HUES64 (cell line): ENCODE data around the gene TSEN2.
"Not testable (repeated sequence)": the region's sequence is repeated elsewhere in the genome, so short reads cannot be mapped to it uniquely, and the experiment has no call there.

Source experiments
- H3K27ac ChIP-seq: 2 replicates; pipeline ENCODE4 v1.7.0; 2013; ENCODE audit warnings: low read depth, low read length, inconsistent platforms
- H3K27me3 ChIP-seq: 2 replicates; pipeline ENCODE4 v1.6.1; 2013; ENCODE audit warnings: mild to moderate bottlenecking, low read length; ENCODE audit not compliant: insufficient read depth
- H3K36me3 ChIP-seq: 2 replicates; pipeline ENCODE4 v1.6.1; 2013; ENCODE audit warnings: mild to moderate bottlenecking, low read length; ENCODE audit not compliant: insufficient read depth
- H3K4me1 ChIP-seq: 2 replicates; pipeline ENCODE4 v1.6.1; 2013; ENCODE audit warnings: mild to moderate bottlenecking, low read length, moderate library complexity; ENCODE audit not compliant: insufficient read depth
- H3K4me3 ChIP-seq: 2 replicates; pipeline ENCODE4 v1.5.1; 2013; ENCODE audit warnings: mild to moderate bottlenecking, low read length, moderate library complexity
- H3K9ac ChIP-seq: 2 replicates; pipeline ENCODE4 v1.6.1; 2013; ENCODE audit warnings: mild to moderate bottlenecking, low read depth, low read length
- H3K9me3 ChIP-seq: 2 replicates; pipeline ENCODE4 v1.6.1; 2013; ENCODE audit warnings: low read depth, low read length; ENCODE audit not compliant: insufficient read depth
- WGBS: fragments of 150-250, 120-280 bp; methylation state at CpG from one replicate; pipeline ENCODE4 v1.1.7; 2013; ENCODE audit warnings: missing lambda C conversion rate; 5-methylcytosine and 5-hydroxymethylcytosine counted together

The TSEN2 gene

GRCh38 chr3:12473511-12473910 is 10.8 kb upstream of the TSEN2 start:
- H3K9me3 ChIP-seq = no peaks in the 10 kb centered on the region
- WGBS = 90% methylated on average over 9 of the region's 9 CpGs
- H3K27me3 ChIP-seq = no peaks in the 10 kb centered on the region
- H3K36me3 ChIP-seq = no peaks in the 10 kb centered on the region
- no peak overlapping the region for H3K27ac ChIP-seq
- no peak overlapping the region for H3K9ac ChIP-seq
- H3K4me1 ChIP-seq = no peaks in the 10 kb centered on the region
- H3K4me3 ChIP-seq = no peak overlapping the region

GRCh38 chr3:12476238-12476897 is 7.9 kb upstream of the TSEN2 start:
- H3K27me3 ChIP-seq = no peaks in the 10 kb centered on the region
- 84% methylated on average over 5 of the region's 5 CpGs for WGBS
- no peaks in the 10 kb centered on the region for H3K36me3 ChIP-seq
- H3K4me3 ChIP-seq = no peak overlapping the region
- no peak overlapping the region for H3K9ac ChIP-seq
- H3K4me1 ChIP-seq = no peaks in the 10 kb centered on the region
- no peaks in the 10 kb centered on the region for H3K9me3 ChIP-seq
- H3K27ac ChIP-seq = no peak overlapping the region

- H3K36me3 ChIP-seq = no peaks in the 10 kb centered on the region
- no peaks in the 10 kb centered on the region for H3K4me1 ChIP-seq
- H3K27ac ChIP-seq = no peak overlapping the region
- H3K9me3 ChIP-seq = no peaks in the 10 kb centered on the region
- H3K27me3 ChIP-seq = no peaks in the 10 kb centered on the region
- WGBS = 94% methylated on average over 5 of the region's 5 CpGs
- no peak overlapping the region for H3K9ac ChIP-seq
- H3K4me3 ChIP-seq = no peak overlapping the region
These were observed 7.0 kb upstream of the TSEN2 start for GRCh38 chr3:12477256-12477655.

- no peak overlapping the region for H3K9ac ChIP-seq
- no peaks in the 10 kb centered on the region for H3K27me3 ChIP-seq
- H3K4me1 ChIP-seq = no peaks in the 10 kb centered on the region
- WGBS = 96% methylated on average over 5 of the region's 5 CpGs
- no peaks in the 10 kb centered on the region for H3K36me3 ChIP-seq
- no peak overlapping the region for H3K27ac ChIP-seq
- H3K4me3 ChIP-seq = no peak overlapping the region
- H3K9me3 ChIP-seq = no peaks in the 10 kb centered on the region
These were observed 6.0 kb upstream of the TSEN2 start for GRCh38 chr3:12478326-12478725.

- not testable (repeated sequence) for H3K27me3 ChIP-seq, H3K9me3 ChIP-seq, H3K4me1 ChIP-seq, H3K36me3 ChIP-seq, H3K4me3 ChIP-seq, H3K9ac ChIP-seq, H3K27ac ChIP-seq
- 81% methylated on average over 1 of the region's 3 CpGs for WGBS
These were observed 5.1 kb upstream of the TSEN2 start for GRCh38 chr3:12479198-12479597.

GRCh38 chr3:12479919-12480427 is 4.3 kb upstream of the TSEN2 start:
- Histone ChIP-seq H3K4me1 (0 out of 2 replicates have a peak, but pooled peaks cover 3% of the 10 kb centered on the region), H3K27ac (no peak overlapping the region), H3K9me3 (no peaks in the 10 kb centered on the region), H3K36me3 (no peaks in the 10 kb centered on the region), H3K9ac (no peak overlapping the region), H3K27me3 (no peaks in the 10 kb centered on the region), H3K4me3 (no peak overlapping the region)
- WGBS = 25% methylated on average over 9 of the region's 9 CpGs

- Histone ChIP-seq H3K9ac (peak overlapping the region; percentile 93), H3K4me1 (0 out of 2 replicates have a peak, but pooled peaks cover 10% of the 10 kb centered on the region), H3K27ac (no peak overlapping the region), H3K27me3 (no peaks in the 10 kb centered on the region), H3K4me3 (peak overlapping the region; percentile 90), H3K36me3 (peaks cover 12% of the 10 kb centered on the region), H3K9me3 (no peaks in the 10 kb centered on the region)
- whole genome bisulfite sequencing = 80% methylated on average over 1 of the region's 1 CpG
These were observed 870 bp upstream of the TSEN2 start for GRCh38 chr3:12483410-12483809.

- H3K9ac ChIP-seq = peak overlapping the region; percentile 93
- no peaks in the 10 kb centered on the region for H3K9me3 ChIP-seq
- H3K36me3 ChIP-seq = peaks cover 12% of the 10 kb centered on the region
- H3K27me3 ChIP-seq = no peaks in the 10 kb centered on the region
- 7% methylated on average over 10 of the region's 10 CpGs for WGBS
- H3K27ac ChIP-seq = peak overlapping the region; percentile 22; the same call in 1 of the 2 replicates
- 0 out of 2 replicates have a peak, but pooled peaks cover 10% of the 10 kb centered on the region for H3K4me1 ChIP-seq
- H3K4me3 ChIP-seq = peak overlapping the region; percentile 90
These were observed 445 bp upstream of the TSEN2 start for GRCh38 chr3:12483872-12484197.

GRCh38 chr3:12484983-12485327 is 675 bp downstream of the TSEN2 start:
- H3K36me3 ChIP-seq = peaks cover 20% of the 10 kb centered on the region
- H3K9me3 ChIP-seq = no peaks in the 10 kb centered on the region
- peak overlapping the region; percentile 93 for H3K9ac ChIP-seq
- 0% methylated on average over 3 of the region's 5 CpGs for WGBS
- H3K4me1 ChIP-seq = 0 out of 2 replicates have a peak, but pooled peaks cover 10% of the 10 kb centered on the region
- H3K27ac ChIP-seq = no peak overlapping the region; the same call in 1 of the 2 replicates
- peak overlapping the region; percentile 90 for H3K4me3 ChIP-seq
- no peaks in the 10 kb centered on the region for H3K27me3 ChIP-seq

- Histone ChIP-seq H3K4me1 (0 out of 2 replicates have a peak, but pooled peaks cover 10% of the 10 kb centered on the region), H3K27ac (no peak overlapping the region), H3K9ac (no peak overlapping the region), H3K4me3 (no peak overlapping the region), H3K36me3 (peaks cover 30% of the 10 kb centered on the region), H3K9me3 (no peaks in the 10 kb centered on the region), H3K27me3 (no peaks in the 10 kb centered on the region)
- WGBS = 92% methylated on average over 4 of the region's 4 CpGs
These were observed 1.7 kb downstream of the TSEN2 start for GRCh38 chr3:12486001-12486400.

- 96% methylated on average over 5 of the region's 5 CpGs for WGBS
- H3K9me3 ChIP-seq = no peaks in the 10 kb centered on the region
- no peak overlapping the region for H3K27ac ChIP-seq
- no peaks in the 10 kb centered on the region for H3K27me3 ChIP-seq
- H3K9ac ChIP-seq = no peak overlapping the region
- peaks cover 38% of the 10 kb centered on the region for H3K36me3 ChIP-seq
- no peak overlapping the region for H3K4me3 ChIP-seq
- H3K4me1 ChIP-seq = 0 out of 2 replicates have a peak, but pooled peaks cover 10% of the 10 kb centered on the region
These were observed 2.6 kb downstream of the TSEN2 start for GRCh38 chr3:12486916-12487315.

GRCh38 chr3:12487336-12487735 is 3.1 kb downstream of the TSEN2 start:
- 90% methylated on average over 3 of the region's 3 CpGs for WGBS

More at GRCh38 chr3:12487336-12487735, 3.1 kb downstream of the TSEN2 start:
- Histone ChIP-seq H3K36me3 (peaks cover 42% of the 10 kb centered on the region), H3K27ac (no peak overlapping the region), H3K9ac (no peak overlapping the region), H3K4me3 (no peak overlapping the region), H3K4me1 (0 out of 2 replicates have a peak, but pooled peaks cover 10% of the 10 kb centered on the region), H3K9me3 (no peaks in the 10 kb centered on the region), H3K27me3 (no peaks in the 10 kb centered on the region)
